Measurements from ENCODE around the gene RGPD4. TPM values are rescaled to one million over a fixed set of nuclear protein-coding genes. Genes with fewer than 3 reads are reported as not detected.
A peak's percentile ranks its signal among the peaks of the same experiment; 100 is the strongest.
"Not testable (repeated sequence)": the region's sequence is repeated elsewhere in the genome, so short reads cannot be mapped to it uniquely, and the experiment has no call there.

Gene RGPD4
- total RNA-seq, 1 donor from 2014 or later, result 0.05 TPM

- no peak overlapping the region for H3K4me3 Mint-ChIP-seq (ENCODE audit: unreplicated experiment)
- no peaks in the 10 kb centered on the region for H3K4me1 Mint-ChIP-seq (ENCODE audit: unreplicated experiment)
- H3K36me3 Mint-ChIP-seq (ENCODE audit: unreplicated experiment), result no peaks in the 10 kb centered on the region
- H3K9me3 Mint-ChIP-seq (ENCODE audit: unreplicated experiment), result no peaks in the 10 kb centered on the region
- H3K27ac Mint-ChIP-seq (ENCODE audit: unreplicated experiment), result no peak overlapping the region
- H3K27me3 Mint-ChIP-seq (ENCODE audit: unreplicated experiment), result peaks cover 9% of the 10 kb centered on the region
- TF ChIP-seq CTCF (IDR thresholded peaks at IDR 0.05), result no peak
- no peak for DNase-seq (ENCODE audit: extremely low spot score, unreplicated experiment)
Measured at GRCh38 chr2:107824451-107825205, 2.1 kb upstream of the RGPD4 start.

GRCh38 chr2:107825206-107825563 lies 1.5 kb upstream of the RGPD4 start:
- no peak for TF ChIP-seq CTCF (IDR thresholded peaks at IDR 0.05)
- Mint-ChIP-seq H3K27ac (ENCODE audit: unreplicated experiment) (no peak overlapping the region), H3K36me3 (ENCODE audit: unreplicated experiment) (no peaks in the 10 kb centered on the region), H3K4me3 (ENCODE audit: unreplicated experiment) (no peak overlapping the region), H3K4me1 (ENCODE audit: unreplicated experiment) (no peaks in the 10 kb centered on the region), H3K27me3 (ENCODE audit: unreplicated experiment) (peaks cover 8% of the 10 kb centered on the region), H3K9me3 (ENCODE audit: unreplicated experiment) (no peaks in the 10 kb centered on the region)
- no peak for DNase-seq (ENCODE audit: extremely low spot score, unreplicated experiment)

GRCh38 chr2:107829514-107829913 lies 2.8 kb downstream of the RGPD4 start:
- H3K27me3 Mint-ChIP-seq (ENCODE audit: unreplicated experiment); H3K4me3 Mint-ChIP-seq (ENCODE audit: unreplicated experiment); H3K4me1 Mint-ChIP-seq (ENCODE audit: unreplicated experiment); DNase-seq (ENCODE audit: extremely low spot score, unreplicated experiment); H3K9me3 Mint-ChIP-seq (ENCODE audit: unreplicated experiment); H3K36me3 Mint-ChIP-seq (ENCODE audit: unreplicated experiment); H3K27ac Mint-ChIP-seq (ENCODE audit: unreplicated experiment): not testable (repeated sequence)

GRCh38 chr2:107833152-107833551 lies 6.5 kb downstream of the RGPD4 start:
- not testable (repeated sequence) for H3K36me3 Mint-ChIP-seq (ENCODE audit: unreplicated experiment); DNase-seq (ENCODE audit: extremely low spot score, unreplicated experiment); H3K27me3 Mint-ChIP-seq (ENCODE audit: unreplicated experiment); H3K27ac Mint-ChIP-seq (ENCODE audit: unreplicated experiment); H3K4me1 Mint-ChIP-seq (ENCODE audit: unreplicated experiment); H3K9me3 Mint-ChIP-seq (ENCODE audit: unreplicated experiment); H3K4me3 Mint-ChIP-seq (ENCODE audit: unreplicated experiment)

GRCh38 chr2:107833618-107834017 lies 6.9 kb downstream of the RGPD4 start:
- not testable (repeated sequence) for H3K9me3 Mint-ChIP-seq (ENCODE audit: unreplicated experiment); H3K27me3 Mint-ChIP-seq (ENCODE audit: unreplicated experiment); H3K4me1 Mint-ChIP-seq (ENCODE audit: unreplicated experiment); H3K4me3 Mint-ChIP-seq (ENCODE audit: unreplicated experiment); H3K36me3 Mint-ChIP-seq (ENCODE audit: unreplicated experiment); DNase-seq (ENCODE audit: extremely low spot score, unreplicated experiment); H3K27ac Mint-ChIP-seq (ENCODE audit: unreplicated experiment)
- TF ChIP-seq CTCF (IDR thresholded peaks at IDR 0.05), result peak; percentile 38

- not testable (repeated sequence) for H3K9me3 Mint-ChIP-seq (ENCODE audit: unreplicated experiment); DNase-seq (ENCODE audit: extremely low spot score, unreplicated experiment); H3K27me3 Mint-ChIP-seq (ENCODE audit: unreplicated experiment); H3K4me1 Mint-ChIP-seq (ENCODE audit: unreplicated experiment); H3K36me3 Mint-ChIP-seq (ENCODE audit: unreplicated experiment); H3K27ac Mint-ChIP-seq (ENCODE audit: unreplicated experiment); H3K4me3 Mint-ChIP-seq (ENCODE audit: unreplicated experiment)
- TF ChIP-seq CTCF (IDR thresholded peaks at IDR 0.05), result peak; percentile 35
Measured at GRCh38 chr2:107916121-107916520, 89.4 kb downstream of the RGPD4 start.

- not testable (repeated sequence) for H3K27me3 Mint-ChIP-seq (ENCODE audit: unreplicated experiment); H3K27ac Mint-ChIP-seq (ENCODE audit: unreplicated experiment); H3K4me1 Mint-ChIP-seq (ENCODE audit: unreplicated experiment); H3K36me3 Mint-ChIP-seq (ENCODE audit: unreplicated experiment); H3K9me3 Mint-ChIP-seq (ENCODE audit: unreplicated experiment); DNase-seq (ENCODE audit: extremely low spot score, unreplicated experiment); H3K4me3 Mint-ChIP-seq (ENCODE audit: unreplicated experiment)
Measured at GRCh38 chr2:107916696-107917370, 90.1 kb downstream of the RGPD4 start.
